BE2C (cell line): ENCODE measurements around the gene UQCR11. TPM values are rescaled to one million over a fixed set of nuclear protein-coding genes. Genes with fewer than 3 reads are reported as not detected.
A peak's percentile ranks its signal among the peaks of the same experiment; 100 is the strongest.

ENCODE experiments used
- DNase-seq: peaks from one replicate; pipeline ENCODE4 v3.0.0-alpha.2; 2020
- H3K27me3 ChIP-seq: fragments of 250-450 bp; sonication (Bioruptor Pico); 2 replicates; pipeline ENCODE4 v1.5.1; 2020; ENCODE audit warnings: mild to moderate bottlenecking
- H3K36me3 ChIP-seq: fragments of 250-450 bp; sonication (Bioruptor Pico); 2 replicates; pipeline ENCODE4 v1.5.1; 2020; ENCODE audit warnings: mild to moderate bottlenecking
- H3K4me1 ChIP-seq: fragments of 250-450 bp; sonication (Bioruptor Pico); 2 replicates; pipeline ENCODE4 v1.5.1; 2020
- H3K4me3 ChIP-seq: 2 replicates; pipeline ENCODE4 v1.5.1; 2011; ENCODE audit warnings: low read depth, low read length
- H3K9me3 ChIP-seq: fragments of 250-450 bp; sonication (Bioruptor Pico); 2 replicates; pipeline ENCODE4 v1.5.1; 2020
- polyA plus RNA-seq: library from polyadenylated mRNA; unstranded; fragments of >200 nt; gene quantifications from one replicate; pipeline ENCODE4 v1.2.1, GENCODE V29; 2012; ENCODE audit warnings: low read depth, missing spikeins; ENCODE audit not compliant: insufficient read length, insufficient read depth
- TF ChIP-seq, protein P1 (sequence below): IDR thresholded peaks from 2 replicates; pipeline ENCODE4 v1.5.1; 2012; ENCODE audit warnings: mild to moderate bottlenecking, low read depth, low read length

The UQCR11 gene
- polyA plus RNA-seq, result 445 TPM

DNA sequence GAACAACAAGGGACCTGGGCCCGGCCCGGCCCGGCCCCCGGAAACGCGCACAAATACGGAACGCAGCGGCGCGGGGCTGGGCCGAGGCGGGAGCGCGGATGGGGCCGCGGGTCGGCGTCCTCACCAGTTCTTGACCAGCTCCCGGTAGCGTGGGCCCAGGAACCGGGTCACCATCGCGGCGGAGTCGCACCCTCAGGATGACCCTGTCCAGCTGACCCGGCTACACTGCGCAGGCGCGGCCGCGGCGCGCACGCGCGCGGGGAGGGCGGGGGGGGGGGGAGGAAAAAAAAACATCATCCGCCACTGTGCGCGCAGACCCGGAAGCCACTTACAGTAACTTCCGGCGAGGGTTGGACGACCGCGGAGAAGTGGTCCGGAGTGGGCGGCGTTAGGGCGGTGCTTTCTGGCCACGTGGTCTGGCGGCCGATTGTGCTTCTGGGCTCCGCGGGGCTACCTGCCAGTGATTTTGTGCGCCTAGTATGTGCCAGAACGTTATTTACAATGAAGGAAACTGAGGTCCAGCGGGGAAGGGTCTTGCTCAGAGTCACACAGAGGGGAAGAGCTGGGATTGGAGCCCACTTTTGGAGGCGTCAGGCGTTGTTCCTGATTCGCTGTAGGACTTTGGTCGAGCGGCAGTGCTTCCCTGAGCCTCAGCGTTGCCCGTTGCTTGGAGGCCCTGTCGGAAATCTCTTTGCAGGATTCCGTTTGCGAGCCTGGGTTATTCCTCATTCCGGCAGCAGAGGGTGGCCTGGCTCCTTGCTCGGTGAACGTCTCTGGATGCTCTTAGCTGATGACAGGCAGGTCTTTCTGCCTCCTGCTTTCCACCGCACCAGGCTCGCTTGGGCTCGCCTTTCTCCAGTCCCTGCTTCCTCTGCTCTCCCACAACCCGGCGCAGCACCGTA is at the start of gene UQCR11:
Gene UQCR11, minus strand, starts transcription at position 227 of the 902 bp plus-strand sequence. Its CDS starts 53 bp downstream, at position 174.
- peak; percentile 95 for DNase-seq
- Histone ChIP-seq H3K9me3 (no peaks in the 10 kb centered on the region), H3K36me3 (peaks cover 14% of the 10 kb centered on the region), H3K4me1 (no peaks in the 10 kb centered on the region), H3K27me3 (no peaks in the 10 kb centered on the region), H3K4me3 (peak within 1 kb of the TSS; percentile 87)
- TF ChIP-seq, protein P1, sequence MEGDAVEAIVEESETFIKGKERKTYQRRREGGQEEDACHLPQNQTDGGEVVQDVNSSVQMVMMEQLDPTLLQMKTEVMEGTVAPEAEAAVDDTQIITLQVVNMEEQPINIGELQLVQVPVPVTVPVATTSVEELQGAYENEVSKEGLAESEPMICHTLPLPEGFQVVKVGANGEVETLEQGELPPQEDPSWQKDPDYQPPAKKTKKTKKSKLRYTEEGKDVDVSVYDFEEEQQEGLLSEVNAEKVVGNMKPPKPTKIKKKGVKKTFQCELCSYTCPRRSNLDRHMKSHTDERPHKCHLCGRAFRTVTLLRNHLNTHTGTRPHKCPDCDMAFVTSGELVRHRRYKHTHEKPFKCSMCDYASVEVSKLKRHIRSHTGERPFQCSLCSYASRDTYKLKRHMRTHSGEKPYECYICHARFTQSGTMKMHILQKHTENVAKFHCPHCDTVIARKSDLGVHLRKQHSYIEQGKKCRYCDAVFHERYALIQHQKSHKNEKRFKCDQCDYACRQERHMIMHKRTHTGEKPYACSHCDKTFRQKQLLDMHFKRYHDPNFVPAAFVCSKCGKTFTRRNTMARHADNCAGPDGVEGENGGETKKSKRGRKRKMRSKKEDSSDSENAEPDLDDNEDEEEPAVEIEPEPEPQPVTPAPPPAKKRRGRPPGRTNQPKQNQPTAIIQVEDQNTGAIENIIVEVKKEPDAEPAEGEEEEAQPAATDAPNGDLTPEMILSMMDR, result peak; percentile 67

DNA sequence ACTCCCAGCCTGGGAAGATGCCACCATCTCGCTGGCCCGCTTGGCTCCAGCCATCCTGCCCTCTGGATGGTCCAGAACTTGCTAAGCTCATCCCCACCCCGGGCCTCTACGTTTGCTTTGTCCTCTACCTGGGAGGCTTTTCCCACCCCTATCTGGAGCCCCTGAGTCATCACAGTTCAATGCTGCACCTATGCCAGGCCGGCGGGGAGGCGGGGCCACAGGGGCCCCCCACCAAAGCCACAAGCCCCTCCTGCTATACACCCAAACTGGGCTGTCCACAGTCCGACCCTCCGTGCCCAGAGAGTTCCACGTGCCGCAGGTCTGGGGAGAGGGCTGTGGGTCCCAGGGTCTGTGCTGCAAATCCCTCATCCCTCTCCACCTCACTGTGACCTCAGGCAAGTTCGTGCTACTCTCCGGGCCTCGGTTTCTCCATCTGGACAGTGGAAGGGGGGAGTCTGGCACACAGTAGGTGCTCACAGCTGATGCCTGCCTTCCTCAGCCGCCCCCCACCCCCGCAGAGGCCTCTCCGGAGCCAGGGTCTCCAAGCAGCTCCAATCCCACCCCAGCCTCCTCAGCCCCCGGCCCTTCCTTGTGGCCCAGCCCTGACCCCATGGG is 49.0 kb upstream of the UQCR11 start:
- Histone ChIP-seq H3K4me3 (no peak overlapping the region), H3K4me1 (no peaks in the 10 kb centered on the region), H3K27me3 (no peaks in the 10 kb centered on the region), H3K9me3 (no peaks in the 10 kb centered on the region), H3K36me3 (peaks cover 12% of the 10 kb centered on the region)
- DNase-seq, result no peak
- TF ChIP-seq, protein P1, result no peak

DNA sequence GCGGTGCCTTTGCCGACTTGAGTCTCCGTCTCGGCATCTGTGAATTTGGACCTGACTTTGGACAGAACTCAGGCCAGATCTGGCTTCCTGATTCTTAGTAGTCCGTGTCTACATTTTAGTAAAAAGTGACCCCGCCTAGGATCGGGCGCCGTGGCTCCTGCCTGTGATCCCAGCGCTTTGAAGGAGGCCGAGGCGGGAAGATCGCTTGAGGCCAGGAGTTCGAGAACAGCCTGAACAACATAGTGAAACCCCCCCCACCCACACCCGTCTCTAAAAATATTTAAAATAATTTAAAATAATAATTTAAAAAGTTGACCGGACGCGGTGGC is 48.0 kb upstream of the UQCR11 start:
- no peak for DNase-seq

DNA sequence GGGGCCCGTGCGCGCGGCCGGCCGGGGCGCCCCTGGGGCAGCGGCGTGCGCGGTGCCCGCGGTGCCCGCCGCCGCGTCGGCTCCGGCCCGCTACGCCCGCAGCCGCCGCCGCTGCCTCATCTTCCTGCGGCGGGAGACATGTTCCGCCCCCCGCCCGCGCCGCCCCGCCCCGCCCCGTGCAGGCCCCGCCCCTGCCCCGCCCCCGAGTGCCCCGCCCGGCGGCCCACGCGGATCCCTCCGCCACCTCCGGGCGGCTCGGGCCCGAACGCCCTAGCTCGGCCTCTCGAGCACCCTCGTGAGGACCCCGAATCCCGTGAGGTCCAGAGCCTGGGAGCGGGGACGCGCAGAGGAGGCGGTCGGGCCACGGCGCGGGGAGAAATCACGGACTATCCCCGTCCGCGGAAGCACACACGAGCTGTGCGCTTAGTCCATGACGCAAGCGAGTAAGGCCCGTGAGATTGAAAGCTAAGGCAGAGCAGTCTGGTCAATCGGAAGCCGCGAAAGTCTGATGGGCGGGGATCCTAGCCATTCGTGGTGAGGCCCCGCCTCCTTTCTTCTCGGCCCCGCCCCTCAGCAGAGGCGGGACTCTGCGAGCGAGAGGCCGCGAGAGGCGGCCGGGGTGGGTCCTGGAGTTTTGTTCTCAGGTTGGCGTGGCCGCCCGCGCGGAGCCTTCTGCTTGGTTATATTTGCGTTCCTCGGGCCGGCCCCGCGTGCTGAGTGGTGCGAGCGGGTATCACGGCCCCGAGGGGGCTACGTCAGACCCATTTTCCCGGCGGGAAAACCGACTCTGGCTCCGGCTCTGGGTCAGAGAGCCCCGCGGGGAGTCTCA is 47.4 kb upstream of the UQCR11 start, which contains the start of gene TCF3:
Gene TCF3, minus strand, starts transcription at position 145 of the 829 bp plus-strand sequence. CDS start 2,367 bp downstream, outside the sequence.
- no peaks in the 10 kb centered on the region for H3K27me3 ChIP-seq
- TF ChIP-seq, protein P1, result no peak
- H3K36me3 ChIP-seq, result peaks cover 26% of the 10 kb centered on the region
- peak within 1 kb of the TSS; percentile 72 for H3K4me3 ChIP-seq
- no peaks in the 10 kb centered on the region for H3K4me1 ChIP-seq
- H3K9me3 ChIP-seq, result no peaks in the 10 kb centered on the region
- peak; percentile 98 for DNase-seq

More for the DNA sequence above, 48.0 kb upstream of the UQCR11 start:
- TF ChIP-seq, protein P1, result no peak
- Histone ChIP-seq H3K27me3 (no peaks in the 10 kb centered on the region), H3K4me3 (peak overlapping the region; percentile 69), H3K9me3 (no peaks in the 10 kb centered on the region), H3K4me1 (no peaks in the 10 kb centered on the region), H3K36me3 (peaks cover 22% of the 10 kb centered on the region)

DNA sequence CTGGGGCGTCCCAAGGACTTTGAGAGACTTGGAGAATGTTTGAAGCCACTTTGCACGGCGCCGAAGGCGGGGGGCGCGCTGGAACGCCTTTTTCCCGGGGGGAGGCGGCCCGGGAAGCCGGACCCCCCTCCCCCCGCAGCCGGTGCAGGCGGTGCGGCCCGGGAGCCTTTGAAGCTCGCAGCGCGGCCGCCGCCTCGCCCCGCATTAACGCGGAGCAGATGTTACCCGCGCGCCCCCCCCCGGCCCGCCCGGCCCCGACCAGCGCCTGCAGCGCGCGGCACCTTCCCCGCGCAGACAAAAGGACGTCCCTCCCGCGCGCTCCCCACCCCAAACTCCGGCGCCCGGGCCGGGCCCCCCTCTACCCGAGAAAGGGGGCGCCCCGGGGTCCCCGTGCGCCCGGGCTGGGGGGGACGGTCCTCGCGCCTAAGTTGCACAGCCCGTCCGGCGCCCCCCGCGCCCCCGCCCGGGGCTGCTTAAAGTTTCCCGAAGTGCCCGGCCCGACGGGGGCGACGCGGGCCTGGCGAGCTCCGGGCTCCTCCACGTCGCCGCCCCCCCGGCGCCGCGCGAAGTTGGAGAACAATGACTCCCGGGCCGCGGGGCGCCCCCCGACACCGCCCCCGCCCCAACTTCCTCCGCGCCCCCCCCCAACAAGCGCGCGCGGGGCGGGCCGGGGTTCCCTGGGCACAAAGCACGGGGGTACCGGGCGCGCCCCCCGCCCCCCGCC is 46.5 kb upstream of the UQCR11 start:
- H3K4me1 ChIP-seq, result no peaks in the 10 kb centered on the region
- DNase-seq, result peak; percentile 49
- TF ChIP-seq, protein P1, result no peak
- no peaks in the 10 kb centered on the region for H3K27me3 ChIP-seq
- H3K36me3 ChIP-seq, result peaks cover 32% of the 10 kb centered on the region
- H3K9me3 ChIP-seq, result no peaks in the 10 kb centered on the region
- H3K4me3 ChIP-seq, result peak overlapping the region; percentile 72
